ENCODE measurements around the gene LIF. TPM values are rescaled to one million over a fixed set of nuclear protein-coding genes. Genes with fewer than 3 reads are reported as not detected.

LIF gene
- total RNA-seq, 2 experiments from 2014 or later, result 0.17 to 0.30 TPM

- H3K27me3 Mint-ChIP-seq, result no peaks in the 10 kb centered on the region
- Histone ChIP-seq H3K36me3 (ENCODE audit: insufficient read depth, low read length) (no peaks in the 10 kb centered on the region), H3K27me3 (ENCODE audit: control insufficient read depth in 1 of 2, insufficient read depth in 2 of 2, low read length in 2 of 2) (no peaks in the 10 kb centered on the region), H3K4me1 (ENCODE audit: insufficient read depth, low read length) (peaks cover 38% of the 10 kb centered on the region), H3K27ac (ENCODE audit: low read depth in 1 of 2, low read length in 2 of 2) (no peak overlapping the region), H3K9me3 (ENCODE audit: control insufficient read depth in 1 of 2, insufficient read depth in 1 of 2, low read length in 2 of 2) (no peaks in the 10 kb centered on the region), H3K4me3 (ENCODE audit: low read length) (no peak overlapping the region)
- CTCF ChIA-PET, result interaction anchor here (1.5 kb wide), 1 partner anchor 11 kb away, joined by 3 read pairs; no protein-coding TSS in a partner anchor
- H3K9me3 Mint-ChIP-seq, result no peaks in the 10 kb centered on the region
- no peak overlapping the region for H3K27ac Mint-ChIP-seq
- TF ChIP-seq, protein P1, sequence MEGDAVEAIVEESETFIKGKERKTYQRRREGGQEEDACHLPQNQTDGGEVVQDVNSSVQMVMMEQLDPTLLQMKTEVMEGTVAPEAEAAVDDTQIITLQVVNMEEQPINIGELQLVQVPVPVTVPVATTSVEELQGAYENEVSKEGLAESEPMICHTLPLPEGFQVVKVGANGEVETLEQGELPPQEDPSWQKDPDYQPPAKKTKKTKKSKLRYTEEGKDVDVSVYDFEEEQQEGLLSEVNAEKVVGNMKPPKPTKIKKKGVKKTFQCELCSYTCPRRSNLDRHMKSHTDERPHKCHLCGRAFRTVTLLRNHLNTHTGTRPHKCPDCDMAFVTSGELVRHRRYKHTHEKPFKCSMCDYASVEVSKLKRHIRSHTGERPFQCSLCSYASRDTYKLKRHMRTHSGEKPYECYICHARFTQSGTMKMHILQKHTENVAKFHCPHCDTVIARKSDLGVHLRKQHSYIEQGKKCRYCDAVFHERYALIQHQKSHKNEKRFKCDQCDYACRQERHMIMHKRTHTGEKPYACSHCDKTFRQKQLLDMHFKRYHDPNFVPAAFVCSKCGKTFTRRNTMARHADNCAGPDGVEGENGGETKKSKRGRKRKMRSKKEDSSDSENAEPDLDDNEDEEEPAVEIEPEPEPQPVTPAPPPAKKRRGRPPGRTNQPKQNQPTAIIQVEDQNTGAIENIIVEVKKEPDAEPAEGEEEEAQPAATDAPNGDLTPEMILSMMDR (IDR thresholded peaks at IDR 0.05), result no peak
- no peak for ATAC-seq (ENCODE audit: poor library complexity)
- POLR2A ChIA-PET, result no interaction called here
- H3K4me1 Mint-ChIP-seq (ENCODE audit: low read depth), result peaks cover 77% of the 10 kb centered on the region
- DNase-seq, result no peak
- intact Hi-C loops (cut with DNase I, micrococcal nuclease), result no loop called here
- no peaks in the 10 kb centered on the region for H3K36me3 Mint-ChIP-seq (ENCODE audit: low read depth)
- H3K4me3 Mint-ChIP-seq, result no peak overlapping the region
Observed at GRCh38 chr22:30191040-30191701, 55.4 kb downstream of the LIF start.

DNA sequence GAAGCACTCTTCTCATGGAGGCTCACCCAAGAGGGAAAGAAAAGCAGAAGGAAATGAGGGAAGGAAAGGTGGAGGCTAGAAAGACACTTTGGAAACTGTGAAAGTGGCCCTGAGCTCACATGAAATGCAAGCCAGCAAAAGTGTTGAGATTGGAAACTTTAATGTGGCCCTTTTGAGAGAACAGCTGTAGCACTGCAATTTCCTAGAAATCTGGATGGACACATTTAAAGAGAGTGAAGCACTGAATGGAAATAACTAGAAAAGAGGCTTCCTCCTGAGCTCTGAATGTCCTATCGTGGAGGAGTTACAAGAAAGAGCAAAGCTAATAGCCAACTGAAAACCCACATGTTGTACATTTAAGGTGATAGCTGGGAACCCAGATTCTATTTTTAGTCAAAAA lies 56.0 kb downstream of the LIF start:
- intact Hi-C loops (cut with DNase I, micrococcal nuclease), result no loop called here
- ATAC-seq (ENCODE audit: poor library complexity), result no peak
- ChIA-PET POLR2A (no interaction called here), CTCF (interaction anchor here (1.5 kb wide), 1 partner anchor 12 kb away, joined by 3 read pairs; no protein-coding TSS in a partner anchor)
- Mint-ChIP-seq H3K9me3 (no peaks in the 10 kb centered on the region), H3K27me3 (no peaks in the 10 kb centered on the region), H3K4me3 (no peak overlapping the region), H3K4me1 (ENCODE audit: low read depth) (peaks cover 75% of the 10 kb centered on the region), H3K36me3 (ENCODE audit: low read depth) (no peaks in the 10 kb centered on the region), H3K27ac (no peak overlapping the region)
- Histone ChIP-seq H3K36me3 (ENCODE audit: insufficient read depth, low read length) (no peaks in the 10 kb centered on the region), H3K4me3 (ENCODE audit: low read length) (no peak overlapping the region), H3K9me3 (ENCODE audit: control insufficient read depth in 1 of 2, insufficient read depth in 1 of 2, low read length in 2 of 2) (no peaks in the 10 kb centered on the region), H3K4me1 (ENCODE audit: insufficient read depth, low read length) (peaks cover 34% of the 10 kb centered on the region), H3K27me3 (ENCODE audit: control insufficient read depth in 1 of 2, insufficient read depth in 2 of 2, low read length in 2 of 2) (no peaks in the 10 kb centered on the region), H3K27ac (ENCODE audit: low read depth in 1 of 2, low read length in 2 of 2) (no peak overlapping the region)
- no peak for DNase-seq
- TF ChIP-seq, protein P1 (IDR thresholded peaks at IDR 0.05), result no peak

Other genes with a start within 250 kb of the LIF start
- not detected for gene HORMAD2, start 166.3 kb downstream of the LIF start, total RNA-seq
- 10 to 100 TPM; 13.9 to 16.7 TPM for gene OSM, start 20.1 kb upstream of the LIF start, total RNA-seq
- 1 to 10 TPM; 7.9 to 8.8 TPM for gene CASTOR1, start 42.7 kb upstream of the LIF start, total RNA-seq
- 10 to 100 TPM; 38.9 to 41.8 TPM for gene TBC1D10A, start 80.2 kb upstream of the LIF start, total RNA-seq
- 100 to 1,000 TPM; 335 to 388 TPM for gene SF3A1, start 110.1 kb upstream of the LIF start, total RNA-seq
- gene CCDC157, start 110.2 kb upstream of the LIF start, total RNA-seq, result 10 to 100 TPM in 1 of 2 experiments, 1 to 10 TPM in 1; 8.3 to 10.1 TPM
- gene RNF215, start 140.7 kb upstream of the LIF start, total RNA-seq, result 1 to 10 TPM; 4.6 to 4.9 TPM
- gene SEC14L2, start 150.3 kb upstream of the LIF start, total RNA-seq, result 10 to 100 TPM; 74.6 to 79.8 TPM
- gene MTFP1, start 179.0 kb upstream of the LIF start, total RNA-seq, result 10 to 100 TPM; 37.2 to 38.0 TPM
- not detected for gene SEC14L3, start 225.3 kb upstream of the LIF start, total RNA-seq

Data from CD4-positive, alpha-beta T cell (primary cell).